ENCODE results near the gene TRPM3. TPM values are rescaled to one million over a fixed set of nuclear protein-coding genes. Genes with fewer than 3 reads are reported as not detected.

TRPM3 gene
- total RNA-seq, 4 donors from 2014 or later: under 0.01 to 0.26 (median under 0.01) TPM

DNA sequence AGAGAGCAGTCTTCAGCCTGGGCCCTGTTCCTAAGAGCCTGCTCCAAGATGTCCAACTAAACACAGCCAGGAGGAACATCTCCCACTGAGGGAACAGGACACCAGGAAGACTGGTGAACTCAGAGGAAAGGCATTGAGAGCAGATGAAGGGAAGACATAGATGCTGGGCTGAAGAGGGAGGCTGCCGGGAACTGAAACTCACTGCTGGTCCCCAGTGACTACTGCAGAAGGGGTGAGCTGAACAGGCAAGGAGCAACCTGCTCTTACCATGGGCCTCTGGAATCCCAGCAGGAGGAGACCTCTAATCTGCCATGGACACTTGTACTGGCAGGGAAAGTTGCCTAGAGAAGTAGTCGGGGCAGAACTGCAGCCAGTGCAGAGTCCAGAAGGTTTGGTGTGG, 95.7 kb downstream of the TRPM3 start:
- no peaks in the 10 kb centered on the region for H3K36me3 ChIP-seq
- 83 to 100% methylated on average over 2 of the region's 2 CpGs for WGBS, 2 donors
- no peak overlapping the region for H3K4me3 ChIP-seq
- H3K27ac ChIP-seq: no peak overlapping the region
- intact Hi-C loops (cut with DNase I): no loop called here
- no peaks in the 10 kb centered on the region for H3K4me1 ChIP-seq
- peaks cover 0 to 5% (median 0%) of the 10 kb centered on the region in 4 donors for H3K27me3 ChIP-seq
- DNase-seq: no peak
- no peaks in the 10 kb centered on the region for H3K9me3 ChIP-seq
- TF ChIP-seq POLR2A (IDR thresholded peaks at IDR 0.05): no peak
- TF ChIP-seq, protein P1, sequence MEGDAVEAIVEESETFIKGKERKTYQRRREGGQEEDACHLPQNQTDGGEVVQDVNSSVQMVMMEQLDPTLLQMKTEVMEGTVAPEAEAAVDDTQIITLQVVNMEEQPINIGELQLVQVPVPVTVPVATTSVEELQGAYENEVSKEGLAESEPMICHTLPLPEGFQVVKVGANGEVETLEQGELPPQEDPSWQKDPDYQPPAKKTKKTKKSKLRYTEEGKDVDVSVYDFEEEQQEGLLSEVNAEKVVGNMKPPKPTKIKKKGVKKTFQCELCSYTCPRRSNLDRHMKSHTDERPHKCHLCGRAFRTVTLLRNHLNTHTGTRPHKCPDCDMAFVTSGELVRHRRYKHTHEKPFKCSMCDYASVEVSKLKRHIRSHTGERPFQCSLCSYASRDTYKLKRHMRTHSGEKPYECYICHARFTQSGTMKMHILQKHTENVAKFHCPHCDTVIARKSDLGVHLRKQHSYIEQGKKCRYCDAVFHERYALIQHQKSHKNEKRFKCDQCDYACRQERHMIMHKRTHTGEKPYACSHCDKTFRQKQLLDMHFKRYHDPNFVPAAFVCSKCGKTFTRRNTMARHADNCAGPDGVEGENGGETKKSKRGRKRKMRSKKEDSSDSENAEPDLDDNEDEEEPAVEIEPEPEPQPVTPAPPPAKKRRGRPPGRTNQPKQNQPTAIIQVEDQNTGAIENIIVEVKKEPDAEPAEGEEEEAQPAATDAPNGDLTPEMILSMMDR (IDR thresholded peaks at IDR 0.05): no peak

DNA sequence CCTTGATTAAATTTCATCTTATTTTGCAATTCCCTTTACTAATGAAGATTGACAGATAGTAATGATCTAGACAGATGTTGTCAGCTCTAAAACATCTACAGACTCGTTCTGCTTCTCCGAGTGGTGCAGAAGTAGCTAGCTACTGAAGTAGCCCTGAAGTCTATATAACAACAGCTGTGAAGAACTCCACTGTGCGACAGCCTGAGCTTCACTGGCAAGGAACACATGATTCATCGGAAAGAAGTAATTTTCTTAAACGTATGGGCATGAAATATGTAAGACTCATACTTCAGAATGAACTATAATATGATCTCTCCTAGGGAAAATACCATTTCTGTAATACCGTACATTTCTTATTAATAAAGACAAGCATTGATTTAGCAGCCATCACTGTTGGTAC, 96.2 kb downstream of the TRPM3 start:
- H3K27ac ChIP-seq: no peak overlapping the region
- H3K27me3 ChIP-seq: peaks cover 0 to 5% (median 0%) of the 10 kb centered on the region in 4 donors
- H3K4me1 ChIP-seq: no peaks in the 10 kb centered on the region
- WGBS, 2 donors: 68 to 73% methylated on average over 6 of the region's 6 CpGs
- no peaks in the 10 kb centered on the region for H3K36me3 ChIP-seq
- TF ChIP-seq, protein P1 (IDR thresholded peaks at IDR 0.05): no peak
- no peak for TF ChIP-seq POLR2A (IDR thresholded peaks at IDR 0.05)
- no peak overlapping the region for H3K4me3 ChIP-seq
- no peak for DNase-seq
- H3K9me3 ChIP-seq: no peaks in the 10 kb centered on the region
- intact Hi-C loops (cut with DNase I): no loop called here

DNA sequence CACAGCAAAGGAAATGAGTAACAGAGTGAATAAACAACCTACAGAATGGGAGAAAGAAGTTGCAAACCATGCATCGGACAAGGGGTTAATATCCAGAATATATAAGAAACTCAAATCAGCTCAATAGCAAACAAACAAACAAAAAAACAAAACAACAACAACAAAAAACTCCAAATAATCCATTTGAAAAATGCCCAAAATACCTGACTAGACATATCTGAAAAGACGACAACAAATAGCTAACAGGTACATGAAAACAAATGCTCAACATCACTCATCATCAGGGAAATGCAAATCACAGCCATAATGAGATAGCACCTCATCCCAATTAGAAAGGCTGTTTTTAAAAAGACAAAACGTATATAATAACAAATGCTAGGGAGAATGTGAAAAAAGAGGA, 111.2 kb downstream of the TRPM3 start:
- Histone ChIP-seq H3K27ac (no peak overlapping the region), H3K36me3 (no peaks in the 10 kb centered on the region), H3K27me3 (no peaks in the 10 kb centered on the region), H3K4me3 (no peak overlapping the region), H3K4me1 (no peaks in the 10 kb centered on the region), H3K9me3 (peaks cover 0 to 4% (median 3%) of the 10 kb centered on the region in 3 donors)
- intact Hi-C loops (cut with DNase I): no loop called here
- 71 to 84% methylated on average over 3 of the region's 3 CpGs for WGBS, 2 donors
- TF ChIP-seq, protein P1 (IDR thresholded peaks at IDR 0.05): no peak
- TF ChIP-seq POLR2A (IDR thresholded peaks at IDR 0.05): no peak
- no peak for DNase-seq

DNA sequence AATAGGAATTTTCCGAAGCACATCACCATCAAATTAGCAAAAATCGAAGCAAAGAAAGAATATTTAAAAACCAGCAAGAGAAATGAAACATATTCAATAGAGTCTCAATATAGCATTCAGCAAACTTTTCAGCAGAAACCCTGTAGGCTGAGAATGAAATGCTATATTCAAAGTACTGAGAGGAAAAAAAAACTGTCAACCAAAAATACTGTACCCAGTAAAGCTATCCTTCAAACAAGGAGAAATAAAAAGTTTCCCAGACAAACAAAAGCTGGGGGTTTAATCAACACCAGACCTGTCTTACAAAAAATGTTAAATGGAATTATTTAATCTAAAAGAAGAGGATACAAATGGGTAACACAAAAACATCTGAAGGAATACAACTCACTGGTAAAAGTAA, 116.0 kb downstream of the TRPM3 start:
- intact Hi-C loops (cut with DNase I): no loop called here
- TF ChIP-seq, protein P1 (IDR thresholded peaks at IDR 0.05): no peak
- TF ChIP-seq POLR2A (IDR thresholded peaks at IDR 0.05): no peak
- 76 to 86% methylated on average over 2 of the region's 2 CpGs for WGBS, 2 donors

DNA sequence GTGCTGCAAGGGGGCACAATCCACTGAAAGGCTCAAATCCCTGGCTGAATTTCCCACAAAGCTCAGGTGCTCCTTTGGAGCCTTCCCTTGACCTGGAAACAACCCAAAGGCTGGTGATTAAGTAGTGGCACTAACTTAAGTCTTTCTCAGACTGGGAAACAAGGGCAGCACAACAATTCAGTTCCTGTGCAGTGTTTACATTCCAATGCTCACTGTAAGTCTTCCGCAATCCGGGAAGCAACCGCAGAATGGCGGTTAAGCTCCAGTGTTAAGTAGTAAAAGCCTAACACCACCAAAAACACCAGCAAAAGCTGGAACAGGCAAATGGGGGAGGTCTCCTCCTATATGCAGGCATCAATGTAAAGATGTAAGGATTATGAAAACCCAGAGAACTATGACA, 117.2 kb downstream of the TRPM3 start:
- Histone ChIP-seq H3K4me3 (no peak overlapping the region), H3K27ac (no peak overlapping the region), H3K27me3 (no peaks in the 10 kb centered on the region), H3K36me3 (no peaks in the 10 kb centered on the region), H3K4me1 (no peaks in the 10 kb centered on the region), H3K9me3 (peaks cover 0 to 11% (median 10%) of the 10 kb centered on the region in 3 donors)
- 100% methylated on average over 4 of the region's 4 CpGs; no CpG with 5 or more reads in 1 of the 2 donors for WGBS, 2 donors
- intact Hi-C loops (cut with DNase I): loop anchor here (5.0 kb wide), 1 partner anchor 367 kb away; no protein-coding TSS in a partner anchor
- DNase-seq: no peak
- TF ChIP-seq, protein P1 (IDR thresholded peaks at IDR 0.05): no peak
- TF ChIP-seq POLR2A (IDR thresholded peaks at IDR 0.05): no peak

More for the DNA sequence above, 116.0 kb downstream of the TRPM3 start:
- Histone ChIP-seq H3K4me3 (no peak overlapping the region), H3K27ac (no peak overlapping the region), H3K4me1 (no peaks in the 10 kb centered on the region), H3K9me3 (peaks cover 0 to 11% (median 10%) of the 10 kb centered on the region in 3 donors), H3K27me3 (no peaks in the 10 kb centered on the region), H3K36me3 (no peaks in the 10 kb centered on the region)
- no peak for DNase-seq

Measured in esophagus squamous epithelium (tissue), 5 donors.